BE2C (cell line): ENCODE data around the gene LRRC41.

Experiments used
- DNase-seq: peaks from one replicate; pipeline ENCODE4 v3.0.0-alpha.2; 2020
- H3K27me3 ChIP-seq: fragments of 250-450 bp; sonication (Bioruptor Pico); 2 replicates; pipeline ENCODE4 v1.5.1; 2020; ENCODE audit warnings: mild to moderate bottlenecking
- H3K36me3 ChIP-seq: fragments of 250-450 bp; sonication (Bioruptor Pico); 2 replicates; pipeline ENCODE4 v1.5.1; 2020; ENCODE audit warnings: mild to moderate bottlenecking
- H3K4me1 ChIP-seq: fragments of 250-450 bp; sonication (Bioruptor Pico); 2 replicates; pipeline ENCODE4 v1.5.1; 2020
- H3K4me3 ChIP-seq: 2 replicates; pipeline ENCODE4 v1.5.1; 2011; ENCODE audit warnings: low read depth, low read length
- H3K9me3 ChIP-seq: fragments of 250-450 bp; sonication (Bioruptor Pico); 2 replicates; pipeline ENCODE4 v1.5.1; 2020
- CTCF ChIP-seq: IDR thresholded peaks from 2 replicates; pipeline ENCODE4 v1.5.1; 2012; ENCODE audit warnings: mild to moderate bottlenecking, low read depth, low read length

Gene LRRC41

GRCh38 chr1:46284058-46284457 is 19.4 kb downstream of the LRRC41 start:
- Histone ChIP-seq H3K36me3 (peaks cover 8% of the 10 kb centered on the region; the same call in 1 of the 2 replicates), H3K4me3 (no peak overlapping the region), H3K9me3 (no peaks in the 10 kb centered on the region), H3K27me3 (no peaks in the 10 kb centered on the region), H3K4me1 (no peaks in the 10 kb centered on the region)
- no peak for TF ChIP-seq CTCF
- no peak for DNase-seq

GRCh38 chr1:46281021-46281420 is 22.4 kb downstream of the LRRC41 start:
- no peak overlapping the region for H3K4me3 ChIP-seq
- H3K4me1 ChIP-seq, result no peaks in the 10 kb centered on the region
- no peak for DNase-seq
- TF ChIP-seq CTCF, result no peak
- H3K27me3 ChIP-seq, result no peaks in the 10 kb centered on the region
- no peaks in the 10 kb centered on the region for H3K9me3 ChIP-seq
- peaks cover 6% of the 10 kb centered on the region for H3K36me3 ChIP-seq

GRCh38 chr1:46280092-46280491 is 23.3 kb downstream of the LRRC41 start:
- Histone ChIP-seq H3K9me3 (no peaks in the 10 kb centered on the region), H3K4me1 (no peaks in the 10 kb centered on the region), H3K4me3 (no peak overlapping the region), H3K36me3 (peaks cover 5% of the 10 kb centered on the region), H3K27me3 (no peaks in the 10 kb centered on the region)
- no peak for TF ChIP-seq CTCF
- no peak for DNase-seq

GRCh38 chr1:46278807-46279206 is 24.6 kb downstream of the LRRC41 start:
- no peaks in the 10 kb centered on the region for H3K4me1 ChIP-seq
- H3K9me3 ChIP-seq, result no peaks in the 10 kb centered on the region
- H3K36me3 ChIP-seq, result peaks cover 8% of the 10 kb centered on the region
- no peaks in the 10 kb centered on the region for H3K27me3 ChIP-seq
- no peak for TF ChIP-seq CTCF
- no peak overlapping the region for H3K4me3 ChIP-seq
- no peak for DNase-seq

GRCh38 chr1:46277658-46278373 is 25.6 kb downstream of the LRRC41 start:
- H3K9me3 ChIP-seq, result no peaks in the 10 kb centered on the region
- TF ChIP-seq CTCF, result no peak
- peaks cover 12% of the 10 kb centered on the region for H3K36me3 ChIP-seq
- H3K27me3 ChIP-seq, result no peaks in the 10 kb centered on the region
- no peaks in the 10 kb centered on the region for H3K4me1 ChIP-seq
- H3K4me3 ChIP-seq, result no peak overlapping the region
- no peak for DNase-seq

- Histone ChIP-seq H3K4me3 (no peak overlapping the region), H3K27me3 (no peaks in the 10 kb centered on the region), H3K36me3 (peaks cover 19% of the 10 kb centered on the region), H3K4me1 (no peaks in the 10 kb centered on the region), H3K9me3 (no peaks in the 10 kb centered on the region)
- TF ChIP-seq CTCF, result no peak
- no peak for DNase-seq
Measured at GRCh38 chr1:46275030-46275337, 28.4 kb downstream of the LRRC41 start.
